ENCODE measurements around the gene IQCK.

IQCK gene

DNA sequence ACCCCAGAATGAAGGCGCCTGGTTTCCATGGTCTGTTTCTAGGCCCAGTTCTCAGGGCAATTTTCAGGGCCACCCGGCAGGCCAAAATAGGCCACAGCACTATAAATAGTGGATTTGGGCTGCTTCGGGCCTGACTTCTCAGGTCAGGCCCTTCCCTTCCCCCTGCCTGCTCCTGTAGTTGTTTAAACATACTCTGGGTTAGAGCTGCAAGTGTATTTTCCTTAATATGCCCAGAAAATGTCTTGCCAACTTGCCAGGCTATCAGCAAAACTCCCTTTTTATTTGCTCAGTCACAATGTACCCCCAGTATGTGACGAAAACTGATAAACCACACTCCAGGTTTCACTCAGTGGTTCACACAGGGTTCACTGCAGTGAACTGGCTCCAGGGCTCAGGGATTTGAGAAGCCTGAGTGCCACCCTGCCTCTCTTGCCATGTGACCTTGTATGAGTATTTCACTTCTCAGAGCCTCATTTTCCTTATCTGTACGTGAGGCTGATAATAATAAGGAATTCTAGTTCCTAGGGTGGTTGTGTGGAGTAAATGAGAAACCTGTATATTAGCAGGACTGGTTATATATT is 90.1 kb downstream of the IQCK start:
- no peak overlapping the region for H3K4me3 Mint-ChIP-seq
- no peak overlapping the region for H3K27ac Mint-ChIP-seq
- no peaks in the 10 kb centered on the region for H3K27me3 Mint-ChIP-seq
- no peaks in the 10 kb centered on the region for H3K36me3 Mint-ChIP-seq (ENCODE audit: low read depth)
- peaks cover 16% of the 10 kb centered on the region for H3K9me3 Mint-ChIP-seq
- peaks cover 13% of the 10 kb centered on the region for H3K4me1 Mint-ChIP-seq (ENCODE audit: low read depth)

DNA sequence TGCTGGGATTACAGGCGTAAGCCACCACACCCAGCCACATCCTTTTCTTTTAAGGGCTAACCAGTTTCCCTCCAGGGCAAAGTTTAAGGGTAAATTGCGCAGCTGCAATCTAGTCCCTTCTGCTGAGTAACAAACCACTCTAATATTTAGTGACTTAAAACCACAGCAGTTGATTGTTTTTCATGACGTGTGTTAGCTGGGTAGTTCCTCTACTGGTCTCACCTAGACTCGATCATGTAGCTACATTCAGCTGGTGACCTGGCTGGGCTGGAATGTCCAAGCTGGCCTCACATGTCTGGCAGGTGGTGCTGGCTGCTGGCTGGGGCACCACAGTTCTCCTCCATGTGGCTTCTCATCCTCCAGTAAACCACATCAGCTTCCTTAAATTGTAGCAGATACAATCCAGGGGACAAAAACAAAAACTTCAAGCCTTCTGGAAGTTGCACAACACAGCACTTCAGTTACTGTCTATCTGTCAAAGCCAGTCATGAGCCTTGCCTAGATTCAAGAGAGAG is 91.1 kb downstream of the IQCK start:
- Mint-ChIP-seq H3K27ac (no peak overlapping the region), H3K36me3 (ENCODE audit: low read depth) (no peaks in the 10 kb centered on the region)

DNA sequence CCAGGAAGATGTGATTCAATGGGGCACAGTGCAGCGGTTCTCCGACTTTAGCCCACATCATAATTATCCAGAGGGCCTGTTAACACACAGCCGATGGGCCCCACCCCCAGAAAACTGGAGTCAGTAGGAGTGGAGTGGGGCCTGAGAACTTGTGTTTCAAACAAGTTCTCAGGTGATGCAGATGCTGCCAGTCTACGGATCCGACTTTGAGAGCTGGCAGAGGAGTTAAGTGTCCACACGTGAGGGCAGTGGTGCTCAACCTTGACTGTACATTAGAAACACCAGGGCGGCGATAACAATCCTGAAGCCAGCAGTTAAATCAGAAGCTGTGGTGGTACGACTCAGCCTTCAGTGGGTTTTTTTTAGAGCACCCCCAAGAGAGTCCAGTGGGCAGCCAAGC is 91.6 kb downstream of the IQCK start:
- H3K4me3 Mint-ChIP-seq = no peak overlapping the region
- H3K27ac Mint-ChIP-seq = no peak overlapping the region
- peaks cover 7% of the 10 kb centered on the region for H3K4me1 Mint-ChIP-seq (ENCODE audit: low read depth)
- H3K27me3 Mint-ChIP-seq = no peaks in the 10 kb centered on the region
- peaks cover 17% of the 10 kb centered on the region for H3K9me3 Mint-ChIP-seq
- no peaks in the 10 kb centered on the region for H3K36me3 Mint-ChIP-seq (ENCODE audit: low read depth)

More for the DNA sequence above, 91.1 kb downstream of the IQCK start:
- Mint-ChIP-seq H3K27me3 (no peaks in the 10 kb centered on the region), H3K9me3 (peaks cover 17% of the 10 kb centered on the region), H3K4me3 (no peak overlapping the region), H3K4me1 (ENCODE audit: low read depth) (peaks cover 10% of the 10 kb centered on the region)

DNA sequence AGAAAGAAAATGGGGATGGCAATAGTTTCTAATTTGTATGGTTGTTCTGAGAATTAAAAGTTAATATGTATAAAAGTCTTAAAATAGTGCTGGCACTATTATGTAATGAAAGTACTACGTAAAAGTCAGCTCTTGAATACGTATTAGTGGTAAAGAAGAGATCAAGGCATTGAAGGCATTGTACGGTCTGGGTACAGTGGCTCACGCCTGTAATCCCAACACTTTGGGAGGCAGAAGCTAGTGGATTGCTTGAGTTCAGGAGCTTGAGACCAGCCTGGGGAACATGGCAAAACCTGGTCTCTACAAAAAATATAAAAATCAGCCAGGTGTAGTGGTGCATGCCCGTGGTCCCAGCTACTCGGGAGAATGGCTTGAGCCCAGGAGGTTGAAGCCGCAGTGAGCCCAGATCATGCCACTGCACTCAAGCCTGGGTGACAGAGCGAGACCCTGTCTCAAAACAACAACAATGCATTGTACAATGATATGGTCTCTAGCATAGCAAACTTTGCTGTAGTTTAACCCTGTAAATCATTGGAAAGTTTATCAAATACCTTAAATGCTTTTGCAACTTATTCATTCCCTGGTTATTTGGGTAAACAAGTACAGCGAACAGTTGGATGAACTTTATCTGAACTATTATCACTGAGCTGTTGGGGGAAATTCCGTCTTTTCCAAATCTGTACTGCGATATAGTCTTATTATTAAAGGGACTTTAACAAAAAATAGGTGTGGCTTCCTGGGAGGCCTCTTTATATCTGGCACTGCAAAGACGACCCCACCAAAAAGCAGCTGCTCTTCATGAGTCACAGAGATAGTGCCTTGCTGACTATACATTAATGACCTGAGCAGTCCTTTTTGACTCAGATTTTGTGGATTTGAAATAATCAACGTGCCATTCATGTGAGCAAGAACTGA is 93.0 kb downstream of the IQCK start:
- no peak overlapping the region for H3K4me3 Mint-ChIP-seq
- peaks cover 6% of the 10 kb centered on the region for H3K9me3 Mint-ChIP-seq
- H3K36me3 Mint-ChIP-seq (ENCODE audit: low read depth) = no peaks in the 10 kb centered on the region
- H3K27ac Mint-ChIP-seq = no peak overlapping the region
- no peaks in the 10 kb centered on the region for H3K27me3 Mint-ChIP-seq
- no peaks in the 10 kb centered on the region for H3K4me1 Mint-ChIP-seq (ENCODE audit: low read depth)

DNA sequence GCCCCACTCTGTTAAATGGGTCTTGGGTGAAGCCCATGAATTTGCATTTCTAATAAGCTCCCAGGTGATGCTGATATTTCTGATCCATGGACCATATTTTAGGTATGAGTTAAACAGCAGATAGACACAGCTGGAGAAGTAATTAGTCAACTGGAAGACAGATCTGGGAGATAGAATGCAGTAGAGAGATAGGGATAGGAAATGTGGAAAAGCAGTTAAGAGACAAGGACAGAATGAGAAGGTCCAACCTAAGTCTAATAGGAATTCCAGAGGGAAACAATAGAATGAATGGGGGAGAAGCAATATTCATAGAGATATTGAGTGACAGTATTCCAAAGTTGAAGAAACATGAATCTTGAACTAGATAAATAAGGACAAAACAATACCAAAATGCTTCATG is 94.9 kb downstream of the IQCK start:
- Mint-ChIP-seq H3K9me3 (peaks cover 5% of the 10 kb centered on the region), H3K27me3 (peaks cover 3% of the 10 kb centered on the region), H3K27ac (no peak overlapping the region), H3K36me3 (ENCODE audit: low read depth) (no peaks in the 10 kb centered on the region), H3K4me1 (ENCODE audit: low read depth) (no peaks in the 10 kb centered on the region), H3K4me3 (no peak overlapping the region)

DNA sequence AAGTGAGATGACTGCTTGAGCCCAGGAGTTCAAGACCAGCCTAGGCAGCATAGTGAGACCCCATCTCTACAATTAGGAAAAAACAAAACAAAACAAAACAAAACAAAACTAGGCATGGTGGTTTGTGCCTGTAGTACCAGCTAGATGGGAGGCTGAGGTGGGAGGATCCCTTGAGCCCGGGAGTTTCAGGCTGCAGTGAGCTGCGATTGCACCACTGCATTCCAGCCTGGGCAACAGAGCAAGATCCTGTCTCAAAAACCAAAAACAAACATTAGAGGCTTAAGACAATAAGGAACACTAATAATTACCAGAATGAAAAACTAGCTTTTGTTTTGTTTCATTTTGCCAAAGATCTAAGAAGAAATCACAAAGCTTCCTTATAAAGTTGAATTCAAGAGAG is 97.3 kb downstream of the IQCK start:
- H3K9me3 Mint-ChIP-seq = peaks cover 5% of the 10 kb centered on the region
- H3K27me3 Mint-ChIP-seq = peaks cover 3% of the 10 kb centered on the region
- no peaks in the 10 kb centered on the region for H3K4me1 Mint-ChIP-seq (ENCODE audit: low read depth)
- H3K27ac Mint-ChIP-seq = no peak overlapping the region
- H3K4me3 Mint-ChIP-seq = no peak overlapping the region
- no peaks in the 10 kb centered on the region for H3K36me3 Mint-ChIP-seq (ENCODE audit: low read depth)

DNA sequence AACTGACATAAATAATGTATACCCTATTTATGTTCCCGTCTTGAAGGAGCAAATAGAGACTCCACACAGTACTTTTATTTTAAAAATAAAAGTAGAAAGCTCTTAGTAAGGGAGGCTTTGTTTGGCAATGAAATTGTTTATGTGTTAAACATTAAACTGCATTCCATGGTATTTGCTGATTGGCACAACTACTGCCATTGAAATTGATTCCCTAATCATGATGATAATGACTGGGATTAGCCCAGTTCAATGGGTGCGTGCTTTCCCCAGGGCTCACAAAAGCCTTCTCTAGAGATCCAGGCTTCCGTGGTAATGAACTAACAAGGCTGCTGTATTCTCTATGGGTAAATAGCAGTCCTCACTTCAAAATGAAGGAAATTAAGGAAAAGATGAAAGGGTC is 99.1 kb downstream of the IQCK start:
- Mint-ChIP-seq H3K9me3 (peaks cover 5% of the 10 kb centered on the region), H3K27me3 (peaks cover 3% of the 10 kb centered on the region), H3K4me1 (ENCODE audit: low read depth) (no peaks in the 10 kb centered on the region), H3K27ac (no peak overlapping the region), H3K4me3 (no peak overlapping the region), H3K36me3 (ENCODE audit: low read depth) (no peaks in the 10 kb centered on the region)

DNA sequence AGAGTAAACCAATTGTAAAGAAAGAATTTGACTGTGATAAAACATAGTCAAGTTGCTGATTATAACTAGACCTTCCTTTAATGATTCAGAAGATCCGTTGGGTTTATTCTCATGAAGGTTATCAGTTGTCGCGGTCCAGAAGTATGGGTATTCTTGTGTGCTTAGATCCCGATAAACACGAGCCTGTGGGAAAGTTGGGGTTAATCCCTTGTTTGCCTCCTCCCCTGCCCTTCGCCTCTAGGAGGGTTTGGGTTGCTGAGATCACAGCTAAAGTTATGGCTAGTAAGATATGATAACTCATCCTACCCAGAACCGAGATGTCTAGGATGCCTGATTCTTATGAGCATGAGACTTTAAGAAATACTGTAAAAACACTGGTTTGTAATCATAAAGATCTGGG is 99.8 kb downstream of the IQCK start:
- peaks cover 4% of the 10 kb centered on the region for H3K9me3 Mint-ChIP-seq
- no peaks in the 10 kb centered on the region for H3K36me3 Mint-ChIP-seq (ENCODE audit: low read depth)
- no peaks in the 10 kb centered on the region for H3K4me1 Mint-ChIP-seq (ENCODE audit: low read depth)
- H3K4me3 Mint-ChIP-seq = no peak overlapping the region
- no peak overlapping the region for H3K27ac Mint-ChIP-seq
- H3K27me3 Mint-ChIP-seq = peaks cover 3% of the 10 kb centered on the region

DNA sequence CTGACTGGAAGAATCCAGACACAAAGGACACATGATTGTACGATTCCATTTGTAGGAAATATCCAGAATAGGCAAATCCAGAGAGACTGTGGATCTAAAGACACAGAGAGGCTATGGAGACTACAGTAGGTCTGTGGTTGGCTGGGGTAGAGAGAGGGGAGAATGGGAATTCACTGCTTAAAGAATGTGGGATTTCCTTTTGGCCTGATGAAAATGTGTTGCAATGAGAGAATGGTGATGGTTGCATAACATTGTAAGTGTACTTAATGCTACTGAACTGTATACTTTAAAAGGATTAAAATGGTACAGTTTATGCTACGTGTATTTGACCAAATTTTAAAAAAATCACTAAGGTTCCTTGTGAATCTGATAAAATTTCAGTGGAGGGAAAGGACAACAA is 104.5 kb downstream of the IQCK start:
- H3K36me3 Mint-ChIP-seq (ENCODE audit: low read depth) = no peaks in the 10 kb centered on the region
- no peak overlapping the region for H3K4me3 Mint-ChIP-seq
- no peak overlapping the region for H3K27ac Mint-ChIP-seq
- no peaks in the 10 kb centered on the region for H3K4me1 Mint-ChIP-seq (ENCODE audit: low read depth)
- H3K9me3 Mint-ChIP-seq = no peaks in the 10 kb centered on the region
- H3K27me3 Mint-ChIP-seq = no peaks in the 10 kb centered on the region

DNA sequence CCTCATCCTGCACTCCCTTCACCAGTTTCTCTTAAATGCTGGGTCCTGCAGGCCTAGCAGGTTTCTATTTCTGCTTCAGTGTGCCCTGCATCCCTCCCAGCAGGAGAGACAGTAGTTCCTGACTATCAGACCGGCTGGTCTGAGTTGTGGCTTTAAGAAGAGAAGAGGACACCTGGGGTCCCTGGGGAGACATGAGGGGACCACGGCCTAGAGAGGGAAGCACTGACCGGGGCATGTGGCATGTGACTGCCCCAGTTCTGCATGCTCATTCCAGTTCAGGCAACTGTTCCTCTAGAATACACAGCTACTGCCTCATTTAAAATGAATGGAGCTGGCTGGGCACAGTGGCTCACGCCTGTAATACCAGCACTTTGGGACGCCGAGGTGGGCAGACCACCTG is 105.3 kb downstream of the IQCK start:
- no peak overlapping the region for H3K27ac Mint-ChIP-seq
- H3K36me3 Mint-ChIP-seq (ENCODE audit: low read depth) = no peaks in the 10 kb centered on the region
- no peaks in the 10 kb centered on the region for H3K4me1 Mint-ChIP-seq (ENCODE audit: low read depth)
- no peaks in the 10 kb centered on the region for H3K9me3 Mint-ChIP-seq
- H3K4me3 Mint-ChIP-seq = no peak overlapping the region
- H3K27me3 Mint-ChIP-seq = no peaks in the 10 kb centered on the region

DNA sequence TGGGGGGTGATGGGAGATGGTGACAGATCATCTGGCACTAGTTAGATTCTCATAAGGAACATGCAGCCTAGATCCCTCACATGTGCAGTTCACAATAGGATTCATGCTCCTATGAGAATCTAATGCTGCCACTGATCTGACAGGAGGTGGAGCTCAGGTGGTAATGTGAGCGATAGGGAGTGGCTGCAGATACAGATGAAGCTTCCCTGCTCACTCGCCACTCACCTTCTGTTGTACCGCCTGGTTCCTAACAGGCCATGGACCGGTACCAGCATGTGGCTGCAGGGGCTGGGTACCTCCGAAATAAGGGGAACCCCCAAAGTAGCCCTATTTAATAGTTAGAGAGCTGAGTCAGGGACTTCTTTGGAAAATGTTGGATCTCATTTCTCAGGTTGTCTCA is 106.1 kb downstream of the IQCK start:
- Mint-ChIP-seq H3K36me3 (ENCODE audit: low read depth) (no peaks in the 10 kb centered on the region), H3K9me3 (no peaks in the 10 kb centered on the region), H3K4me1 (ENCODE audit: low read depth) (no peaks in the 10 kb centered on the region), H3K4me3 (no peak overlapping the region), H3K27ac (no peak overlapping the region), H3K27me3 (no peaks in the 10 kb centered on the region)

DNA sequence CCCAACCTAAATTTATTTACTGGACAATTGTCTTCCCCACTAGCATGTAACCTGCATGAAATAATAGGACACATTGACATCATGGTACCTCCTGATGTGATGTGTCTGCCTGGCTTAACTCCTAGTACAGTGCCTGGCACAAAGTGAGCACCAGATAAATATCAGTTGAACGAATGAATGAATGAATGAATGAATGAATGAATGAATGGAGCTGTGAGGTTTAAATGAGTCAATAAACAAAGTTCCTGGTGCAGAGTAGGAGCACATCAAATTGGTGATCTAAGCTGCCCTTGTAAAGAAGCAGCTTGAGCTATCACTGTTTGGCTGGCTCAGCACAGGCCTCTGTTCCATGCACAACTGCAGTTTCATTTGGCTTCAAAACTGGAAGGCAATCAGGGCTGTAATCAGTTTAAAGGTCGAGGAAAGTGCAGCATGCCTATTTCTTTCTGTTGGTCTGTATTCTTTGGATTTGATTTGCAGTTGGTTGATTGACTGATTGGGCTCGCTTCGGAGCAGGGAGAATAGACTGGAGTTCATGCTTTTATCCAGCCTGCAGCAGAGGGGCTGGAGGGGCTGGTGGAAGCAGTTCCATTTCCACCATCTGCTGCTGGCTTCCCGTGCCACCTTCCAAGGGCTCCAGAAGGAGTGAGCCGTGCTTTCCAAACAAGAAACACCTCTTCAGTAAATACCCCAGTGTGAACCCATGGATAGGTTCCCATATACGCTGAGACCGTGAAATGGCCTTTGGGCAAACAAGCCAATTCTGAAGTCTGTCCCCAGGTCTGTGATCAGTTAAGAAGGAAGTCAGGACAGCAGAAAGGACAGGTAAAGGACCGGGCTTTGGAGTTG is 112.0 kb downstream of the IQCK start:
- H3K9me3 Mint-ChIP-seq = no peaks in the 10 kb centered on the region
- no peaks in the 10 kb centered on the region for H3K36me3 Mint-ChIP-seq (ENCODE audit: low read depth)
- H3K4me1 Mint-ChIP-seq (ENCODE audit: low read depth) = no peaks in the 10 kb centered on the region
- H3K4me3 Mint-ChIP-seq = no peak overlapping the region
- H3K27ac Mint-ChIP-seq = no peak overlapping the region
- H3K27me3 Mint-ChIP-seq = no peaks in the 10 kb centered on the region

DNA sequence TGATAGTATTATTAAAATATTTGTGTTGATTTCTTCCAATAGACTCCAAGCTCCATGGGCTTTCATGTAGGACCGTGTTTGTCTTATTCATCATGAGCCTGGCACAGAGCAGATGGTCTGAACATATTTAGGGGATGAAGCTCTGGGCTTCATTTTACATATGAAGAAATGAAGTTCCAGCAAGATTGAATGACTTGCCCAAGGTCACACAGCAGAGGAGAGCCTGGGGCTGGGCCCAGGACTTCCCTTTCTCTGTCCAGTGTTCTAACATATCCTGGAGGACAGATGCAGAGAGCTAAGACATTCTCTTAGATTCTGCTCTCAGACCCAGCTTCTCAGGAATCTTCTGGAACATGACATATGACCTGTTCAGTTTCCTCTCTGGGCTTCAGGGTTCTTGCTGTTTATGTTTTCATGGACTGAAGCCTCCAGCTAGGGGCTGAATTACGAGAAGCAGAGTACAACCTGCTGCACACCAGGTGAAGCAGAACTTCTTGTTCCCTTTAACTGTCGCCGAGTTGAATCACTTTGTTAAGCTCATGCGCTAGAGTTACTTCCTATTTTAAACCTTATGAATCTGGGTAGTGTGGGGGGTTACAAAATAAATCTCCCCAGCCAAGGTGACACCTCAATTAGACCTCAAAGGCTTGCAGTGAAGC is 113.0 kb downstream of the IQCK start:
- H3K4me3 Mint-ChIP-seq = no peak overlapping the region
- H3K9me3 Mint-ChIP-seq = no peaks in the 10 kb centered on the region
- H3K27me3 Mint-ChIP-seq = no peaks in the 10 kb centered on the region
- H3K36me3 Mint-ChIP-seq (ENCODE audit: low read depth) = no peaks in the 10 kb centered on the region
- H3K4me1 Mint-ChIP-seq (ENCODE audit: low read depth) = peaks cover under 1% of the 10 kb centered on the region
- no peak overlapping the region for H3K27ac Mint-ChIP-seq

DNA sequence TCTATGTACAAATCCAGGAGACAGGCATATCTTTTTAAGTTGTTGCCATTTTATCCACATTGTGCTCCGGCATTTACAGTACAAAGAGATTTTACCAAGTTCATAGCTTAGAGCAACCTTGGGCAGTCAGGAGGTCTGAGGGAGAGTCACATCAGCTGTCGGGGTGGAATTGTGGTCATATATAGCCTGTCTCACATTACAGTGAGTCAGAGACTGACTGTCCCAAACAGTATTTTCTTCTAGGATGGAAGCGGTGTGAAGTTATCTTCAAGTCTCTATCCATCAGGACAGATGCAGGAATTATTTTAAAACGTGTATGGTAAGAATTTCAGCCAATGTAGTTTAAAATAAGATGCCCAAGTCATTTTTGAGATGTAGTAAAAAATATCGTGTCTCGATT is 113.6 kb downstream of the IQCK start:
- no peaks in the 10 kb centered on the region for H3K9me3 Mint-ChIP-seq
- no peak overlapping the region for H3K27ac Mint-ChIP-seq
- no peaks in the 10 kb centered on the region for H3K27me3 Mint-ChIP-seq

More for the DNA sequence above, 113.6 kb downstream of the IQCK start:
- peaks cover 3% of the 10 kb centered on the region for H3K4me1 Mint-ChIP-seq (ENCODE audit: low read depth)
- no peaks in the 10 kb centered on the region for H3K36me3 Mint-ChIP-seq (ENCODE audit: low read depth)
- H3K4me3 Mint-ChIP-seq = no peak overlapping the region

All from stimulated activated naive CD8-positive, alpha-beta T cell treated with anti-CD3 and anti-CD28 coated beads, Interleukin-15, Interleukin-2, amounts not matched to agents 100 ng/mL and 50 ng/mL, for 24 hours (primary cell).